DMS 273 (cell line): ENCODE data around the gene PAFAH1B2.
A peak's percentile ranks its signal among the peaks of the same experiment; 100 is the strongest.
"Not testable (repeated sequence)": the region's sequence is repeated elsewhere in the genome, so short reads cannot be mapped to it uniquely, and the experiment has no call there.

Experiments used
- DNase-seq: peaks from one replicate; lab custom pipeline; 2025; ENCODE audit not compliant: unreplicated experiment; lab: John Stamatoyannopoulos, UW

The PAFAH1B2 gene

GRCh38 chr11:117143871-117144476 lies at the start of gene PAFAH1B2:
PAFAH1B2 (plus strand) TSS chr11:117144287; CDS start chr11:117152448, 8,161 bp downstream.
- DNase-seq = peak; percentile 94

GRCh38 chr11:117094776-117095175 lies 49.3 kb upstream of the PAFAH1B2 start:
- DNase-seq = peak; percentile 5

- peak; percentile 50 for DNase-seq
Measured at GRCh38 chr11:117095284-117096161, 48.6 kb upstream of the PAFAH1B2 start.

GRCh38 chr11:117096201-117096991 lies 47.7 kb upstream of the PAFAH1B2 start:
- DNase-seq = peak; percentile 19

- DNase-seq = no peak
Measured at GRCh38 chr11:117097014-117097388, 47.1 kb upstream of the PAFAH1B2 start.

GRCh38 chr11:117097389-117098268 lies 46.5 kb upstream of the PAFAH1B2 start:
- peak; percentile 50 for DNase-seq

- peak; percentile 95 for DNase-seq
Measured at GRCh38 chr11:117098269-117099232, 45.5 kb upstream of the PAFAH1B2 start, which contains the start of gene SIK3. SIK3 (minus strand) TSS chr11:117098428; CDS start chr11:117098415, 13 bp downstream.

- no peak for DNase-seq
Measured at GRCh38 chr11:117099696-117100095, 44.4 kb upstream of the PAFAH1B2 start.

- no peak for DNase-seq
Measured at GRCh38 chr11:117100556-117100955, 43.5 kb upstream of the PAFAH1B2 start.

GRCh38 chr11:117107701-117108590 lies 36.1 kb upstream of the PAFAH1B2 start:
- no peak for DNase-seq

GRCh38 chr11:117110294-117110950 lies 33.7 kb upstream of the PAFAH1B2 start:
- DNase-seq = no peak

GRCh38 chr11:117112497-117112896 lies 31.6 kb upstream of the PAFAH1B2 start:
- not testable (repeated sequence) for DNase-seq

- not testable (repeated sequence) for DNase-seq
Measured at GRCh38 chr11:117112939-117113338, 31.1 kb upstream of the PAFAH1B2 start.

GRCh38 chr11:117117681-117118080 lies 26.4 kb upstream of the PAFAH1B2 start:
- no peak for DNase-seq

- DNase-seq = no peak
Measured at GRCh38 chr11:117121176-117121575, 22.9 kb upstream of the PAFAH1B2 start.

- no peak for DNase-seq
Measured at GRCh38 chr11:117122556-117122955, 21.5 kb upstream of the PAFAH1B2 start.

- no peak for DNase-seq
Measured at GRCh38 chr11:117126223-117126965, 17.7 kb upstream of the PAFAH1B2 start.
